ENCODE measurements around the gene GRM4.

GRM4 gene

DNA sequence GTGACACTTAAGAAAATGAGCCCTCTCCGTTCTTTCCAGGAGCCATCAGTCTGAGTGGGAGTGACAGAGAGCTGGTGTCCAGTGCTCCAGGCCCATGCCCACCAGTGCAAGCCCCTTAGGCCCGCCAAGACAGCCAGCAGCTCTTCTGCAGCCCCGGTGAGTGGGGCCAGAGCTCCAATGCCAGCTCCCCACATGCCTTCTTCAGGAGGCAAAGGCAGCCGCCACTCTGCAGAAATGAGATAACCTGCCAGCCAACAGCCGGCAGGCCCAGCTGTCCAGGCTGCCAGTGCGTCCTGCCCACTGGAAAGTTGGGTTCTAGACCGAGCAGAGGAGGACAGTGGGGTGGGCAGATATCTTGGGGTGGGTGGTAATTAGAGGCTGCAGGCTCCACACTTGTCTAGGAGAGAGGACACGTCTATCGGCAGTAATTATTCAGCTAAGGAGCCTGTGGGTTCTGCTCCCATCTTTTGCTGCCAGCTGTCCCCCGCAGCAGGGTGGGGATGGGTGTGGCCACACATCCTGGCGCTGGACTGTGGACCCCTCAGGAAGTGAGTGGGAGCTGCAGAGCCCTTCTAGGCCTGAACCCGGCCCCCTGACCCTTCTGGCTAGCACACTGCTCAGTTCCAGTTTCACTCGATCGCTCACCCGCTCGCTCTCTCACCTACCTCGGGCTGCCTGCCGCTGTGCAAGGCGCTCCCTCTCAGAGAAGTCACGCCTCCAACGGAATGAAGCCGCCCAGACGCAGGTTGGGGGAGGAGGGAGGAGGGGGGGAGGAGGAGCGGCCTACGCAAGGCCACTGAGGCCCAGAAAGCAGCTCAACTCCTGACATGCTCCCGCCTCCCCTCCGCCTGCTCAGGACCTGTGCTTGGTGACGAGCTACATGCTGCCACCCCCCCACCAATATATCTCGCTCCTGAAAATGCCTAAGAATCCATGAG is 3.6 kb downstream of the GRM4 start:
- DNase-seq: no peak

GRCh38 chr6:34140075-34140474 is 5.8 kb downstream of the GRM4 start:
- no peak for DNase-seq

DNA sequence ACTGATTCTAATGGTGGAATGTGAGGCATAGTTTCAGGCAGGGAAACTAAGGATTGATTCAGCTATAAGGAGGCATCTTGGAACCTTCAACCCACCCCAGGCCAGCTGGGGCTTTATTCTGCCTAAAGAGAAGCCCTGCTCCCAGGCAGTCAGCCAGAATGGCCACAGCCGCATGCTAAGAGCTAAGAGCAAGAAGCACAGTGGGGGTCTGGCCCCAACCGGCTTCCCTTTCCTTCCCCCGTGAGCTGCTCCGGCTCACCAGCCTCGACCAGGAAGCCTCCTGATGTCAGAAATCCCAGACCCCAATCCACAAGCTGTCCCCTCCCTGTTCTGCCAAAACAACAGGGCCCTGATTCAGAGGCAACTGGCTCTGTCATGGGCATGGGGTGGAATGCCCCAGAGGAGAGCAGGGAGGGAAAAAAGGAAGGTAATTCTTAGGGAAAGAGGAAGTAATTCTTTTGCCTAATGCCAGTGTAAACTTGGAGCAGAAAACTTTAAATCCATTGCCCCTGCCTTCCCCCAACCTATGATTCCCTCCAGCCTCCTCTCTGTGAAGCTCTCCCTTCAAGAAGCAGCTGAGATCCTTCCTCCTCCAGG is 6.9 kb downstream of the GRM4 start:
- no peak for DNase-seq

DNA sequence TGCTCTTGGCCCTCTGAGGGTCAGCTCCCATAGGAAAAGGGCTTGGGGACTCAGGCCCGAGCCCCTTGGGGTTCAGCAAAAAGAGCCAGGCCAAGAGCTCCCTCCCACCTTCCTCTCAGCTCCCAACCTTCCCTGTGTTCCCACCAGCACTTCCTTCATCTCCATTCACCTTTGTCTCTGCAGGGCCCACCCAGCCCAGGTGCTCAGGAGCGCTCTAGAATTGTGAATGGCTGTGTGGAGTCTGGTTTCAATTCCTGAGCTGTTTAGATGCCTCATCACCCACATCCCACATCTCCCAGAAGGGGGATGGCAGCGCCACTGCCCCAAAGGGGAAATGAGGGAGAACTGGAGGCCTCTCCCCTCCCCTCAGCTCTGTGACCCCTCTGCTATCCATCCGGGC is 7.7 kb downstream of the GRM4 start:
- no peak for DNase-seq

- DNase-seq: no peak
These were observed 10.3 kb downstream of the GRM4 start for GRCh38 chr6:34135541-34135940.

DNA sequence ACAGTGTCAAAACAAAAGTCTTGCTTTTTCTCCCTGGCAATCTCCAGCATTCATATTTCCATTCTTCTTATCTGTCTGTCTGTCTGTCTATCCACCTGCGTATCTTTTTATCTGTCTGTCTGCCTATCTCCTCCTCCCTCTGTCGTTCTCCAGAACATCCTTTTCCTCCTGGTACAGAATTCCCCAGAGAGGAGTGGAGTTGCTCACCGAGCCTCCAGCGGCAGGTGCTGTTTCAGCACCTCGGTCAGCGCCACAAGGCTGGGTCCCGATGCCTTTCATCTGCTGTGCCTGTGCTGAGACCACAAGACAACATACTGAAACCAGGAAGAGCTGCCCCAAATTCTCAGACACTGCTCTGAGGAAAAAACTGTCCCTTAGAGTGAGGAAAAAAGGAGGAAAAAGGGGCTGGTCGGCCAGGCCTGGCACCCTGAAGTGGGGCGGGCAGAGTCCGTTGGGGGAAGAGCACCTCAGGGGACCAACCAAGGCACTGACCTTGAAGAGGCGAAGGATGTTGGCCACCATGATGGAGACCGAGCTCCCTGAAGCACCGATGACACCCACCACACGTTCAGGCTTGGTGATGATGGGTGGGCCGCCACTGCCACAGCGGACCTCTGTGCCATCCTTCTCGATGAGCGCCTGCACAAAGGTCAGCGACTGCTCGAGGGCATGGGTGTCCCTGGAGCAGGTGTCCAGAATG is 13.3 kb downstream of the GRM4 start:
- DNase-seq: peak; percentile 66

DNA sequence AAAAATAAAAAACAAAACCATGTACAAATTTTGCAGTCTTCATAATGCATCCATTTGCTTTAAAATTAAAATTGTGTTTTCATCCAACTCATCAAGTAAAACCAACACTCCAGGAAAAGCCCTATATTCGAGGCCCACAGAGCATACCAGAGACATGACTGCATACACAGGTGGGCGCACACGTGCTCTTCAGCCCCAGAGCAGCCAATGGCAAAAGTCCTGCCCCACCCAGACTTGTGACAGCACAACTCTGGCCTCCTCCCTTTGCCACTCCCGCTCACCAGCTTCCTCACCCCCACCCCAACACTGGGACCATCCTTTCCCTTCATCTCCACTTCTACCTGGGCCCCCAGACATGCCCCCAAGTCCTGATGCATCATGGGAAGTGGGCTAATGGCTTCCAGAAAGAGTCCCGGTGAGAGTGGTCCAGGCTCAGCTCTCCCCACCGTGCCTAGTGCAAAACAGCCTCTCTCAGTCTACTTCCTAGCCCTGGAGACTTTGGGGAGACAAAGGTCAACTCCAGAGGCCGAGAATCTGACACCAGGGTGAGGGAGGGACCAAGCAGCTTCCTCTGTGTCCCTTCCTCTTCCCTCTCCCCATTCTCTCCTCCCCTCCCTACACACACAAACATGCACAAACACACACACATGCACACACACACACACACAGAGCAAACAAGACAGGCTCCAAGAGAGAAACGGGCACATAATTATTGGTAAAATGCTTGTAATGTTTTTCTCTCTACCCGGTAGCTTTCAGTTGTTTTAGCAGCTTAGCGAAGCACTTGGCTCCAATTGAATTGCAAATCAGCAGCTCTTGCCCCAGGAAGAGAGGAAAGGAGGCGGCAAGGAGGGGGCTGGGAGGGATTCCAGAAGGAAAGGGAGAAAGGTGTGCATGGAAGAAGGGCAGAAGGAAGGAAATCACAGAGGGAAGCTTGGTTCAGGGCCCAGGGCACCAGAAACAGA is 14.3 kb downstream of the GRM4 start:
- no peak for DNase-seq

- no peak for DNase-seq
These were observed 15.0 kb downstream of the GRM4 start for GRCh38 chr6:34130862-34131261.

DNA sequence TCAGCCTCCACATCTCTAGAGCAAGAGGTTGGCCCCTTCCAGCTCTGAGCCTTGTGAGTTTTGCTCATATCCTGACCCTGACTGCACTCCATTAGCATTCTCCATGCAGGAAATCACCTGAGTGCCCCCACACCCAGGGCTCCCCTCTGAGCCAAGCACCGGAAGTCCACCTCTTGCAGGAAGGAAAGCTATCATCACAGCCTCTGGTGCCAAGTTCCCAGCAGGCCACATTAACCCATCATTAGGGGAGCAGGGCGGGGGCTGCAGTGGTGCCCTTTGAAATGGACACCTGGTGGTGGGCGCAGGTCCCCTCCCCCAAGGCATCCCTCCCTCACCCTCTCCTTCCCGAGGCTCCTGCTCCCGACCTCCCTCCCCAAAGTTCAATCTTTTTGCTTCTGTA is 16.1 kb downstream of the GRM4 start:
- no peak for DNase-seq

GRCh38 chr6:34128045-34128444 is 17.8 kb downstream of the GRM4 start:
- DNase-seq: no peak

DNA sequence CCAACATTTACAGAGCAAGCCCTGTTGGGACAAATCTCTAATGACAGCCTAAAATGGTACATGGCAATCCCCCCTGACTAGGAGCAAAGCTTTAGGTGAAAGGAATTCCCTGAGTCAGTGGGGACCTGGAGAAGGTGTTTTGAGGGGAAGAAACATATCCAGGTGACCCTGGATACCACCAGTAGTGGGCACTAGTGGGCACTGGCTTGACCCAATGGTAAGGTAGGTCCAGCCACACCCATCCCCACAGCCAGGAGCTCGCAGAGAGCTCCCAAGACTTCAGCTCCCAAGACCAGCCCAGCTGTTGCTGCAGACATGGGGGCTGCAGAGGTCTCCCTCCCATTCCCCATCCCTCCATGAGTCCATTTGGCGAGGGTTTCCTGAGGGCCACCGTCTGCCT is 19.5 kb downstream of the GRM4 start:
- DNase-seq: no peak

- no peak for DNase-seq
These were observed 19.9 kb downstream of the GRM4 start for GRCh38 chr6:34125939-34126338.

- no peak for DNase-seq
These were observed 24.8 kb downstream of the GRM4 start for GRCh38 chr6:34120953-34121675.

DNA sequence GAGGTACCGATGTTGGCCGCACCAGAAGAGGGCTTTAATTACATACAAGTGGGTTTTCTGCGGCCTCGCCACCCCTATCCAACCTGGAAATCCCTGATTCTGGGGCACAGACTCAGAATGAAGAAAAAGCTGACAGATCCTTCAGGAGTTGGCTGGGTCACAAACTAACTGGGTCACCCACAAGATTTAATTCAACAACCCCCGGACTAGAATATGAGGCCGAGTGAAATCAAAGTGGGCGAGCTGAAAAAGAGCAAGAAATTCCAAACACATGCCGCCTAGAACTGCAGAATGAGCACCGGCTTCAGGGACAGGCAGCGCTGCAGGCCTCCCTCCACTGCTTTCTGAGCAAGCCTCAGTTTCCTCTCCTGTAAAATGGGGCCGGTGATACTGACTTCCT is 30.0 kb downstream of the GRM4 start:
- no peak for DNase-seq

DNA sequence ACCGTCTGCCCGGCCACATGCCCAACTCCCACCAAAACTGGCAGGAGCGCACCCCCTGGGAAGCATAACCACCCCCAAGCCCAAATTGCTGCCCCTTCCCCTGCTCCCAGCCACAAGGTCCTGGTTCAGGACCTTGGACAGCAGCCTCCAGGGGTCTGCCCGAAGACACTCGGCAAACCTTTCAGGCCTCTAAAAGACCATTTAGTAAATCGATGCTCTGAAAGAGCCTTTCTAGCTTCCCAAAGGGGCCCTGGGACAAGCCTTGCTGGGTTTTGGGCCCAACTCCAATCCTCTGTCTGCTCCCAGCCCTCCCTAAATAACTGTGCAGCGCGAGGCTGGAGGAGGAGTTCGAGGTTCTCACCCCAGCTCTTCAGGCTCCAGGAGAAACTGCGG is 30.5 kb downstream of the GRM4 start:
- no peak for DNase-seq

DNA sequence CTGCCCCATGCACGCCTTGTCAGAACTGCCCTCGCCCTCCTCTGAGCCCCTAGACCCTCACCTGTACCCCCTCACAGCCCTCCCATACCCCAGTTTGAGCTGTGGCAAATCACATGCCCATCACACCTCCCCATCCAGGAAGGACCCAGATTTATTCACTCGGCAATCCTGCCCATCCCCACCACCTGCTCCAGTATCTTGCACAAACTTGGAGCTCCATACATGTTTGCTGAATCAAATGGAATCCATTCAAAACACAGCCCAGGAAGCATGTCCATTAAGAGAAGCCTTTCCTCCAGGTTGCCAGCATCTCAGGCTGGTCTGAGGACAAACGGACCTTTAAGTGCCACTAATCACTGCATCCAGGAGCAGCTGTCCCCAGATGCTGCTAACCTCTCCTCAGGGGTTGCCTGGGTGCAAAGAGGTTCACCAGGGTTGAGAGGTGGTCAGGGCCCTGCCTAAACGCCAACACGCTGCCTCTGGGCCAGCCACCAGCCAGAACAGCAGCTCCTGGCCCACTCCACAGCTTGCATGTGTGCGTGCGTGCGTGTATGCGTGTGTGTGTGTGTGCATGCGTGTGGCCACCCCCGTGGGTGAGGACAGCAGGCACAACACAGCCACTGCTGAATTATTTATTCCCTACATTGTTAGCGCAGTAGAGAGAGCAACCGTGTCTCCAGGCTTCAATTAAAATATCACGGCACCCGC is 31.0 kb downstream of the GRM4 start:
- no peak for DNase-seq

DNA sequence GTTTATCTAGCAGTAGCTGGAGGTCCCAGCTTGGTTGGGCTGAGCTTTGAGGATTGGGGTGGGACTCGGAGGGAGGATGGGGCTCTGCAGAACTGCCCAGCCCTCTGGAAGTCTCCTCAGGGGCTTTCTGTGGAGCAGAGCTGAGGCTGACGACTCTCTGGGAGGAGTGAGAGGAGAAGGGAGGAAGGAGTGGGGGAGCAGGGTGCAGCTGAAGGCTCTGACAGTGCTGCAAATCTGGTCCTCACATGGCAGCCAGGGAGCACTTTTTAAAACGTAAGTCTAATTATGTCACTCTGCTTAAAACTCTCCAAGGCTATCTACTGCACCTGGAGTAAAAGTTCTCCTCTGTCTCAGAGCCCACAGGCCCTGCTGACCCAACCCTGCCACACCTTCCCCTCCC is 32.4 kb downstream of the GRM4 start:
- DNase-seq: no peak

GRCh38 chr6:34112126-34112525 is 33.8 kb downstream of the GRM4 start:
- no peak for DNase-seq

GRCh38 chr6:34110610-34111009 is 35.3 kb downstream of the GRM4 start:
- DNase-seq: no peak

- DNase-seq: no peak
These were observed 37.7 kb downstream of the GRM4 start for GRCh38 chr6:34108176-34108575.

GRCh38 chr6:34106900-34107299 is 39.0 kb downstream of the GRM4 start:
- DNase-seq: no peak
